ENCODE results near the gene VPS41.

Gene VPS41

DNA sequence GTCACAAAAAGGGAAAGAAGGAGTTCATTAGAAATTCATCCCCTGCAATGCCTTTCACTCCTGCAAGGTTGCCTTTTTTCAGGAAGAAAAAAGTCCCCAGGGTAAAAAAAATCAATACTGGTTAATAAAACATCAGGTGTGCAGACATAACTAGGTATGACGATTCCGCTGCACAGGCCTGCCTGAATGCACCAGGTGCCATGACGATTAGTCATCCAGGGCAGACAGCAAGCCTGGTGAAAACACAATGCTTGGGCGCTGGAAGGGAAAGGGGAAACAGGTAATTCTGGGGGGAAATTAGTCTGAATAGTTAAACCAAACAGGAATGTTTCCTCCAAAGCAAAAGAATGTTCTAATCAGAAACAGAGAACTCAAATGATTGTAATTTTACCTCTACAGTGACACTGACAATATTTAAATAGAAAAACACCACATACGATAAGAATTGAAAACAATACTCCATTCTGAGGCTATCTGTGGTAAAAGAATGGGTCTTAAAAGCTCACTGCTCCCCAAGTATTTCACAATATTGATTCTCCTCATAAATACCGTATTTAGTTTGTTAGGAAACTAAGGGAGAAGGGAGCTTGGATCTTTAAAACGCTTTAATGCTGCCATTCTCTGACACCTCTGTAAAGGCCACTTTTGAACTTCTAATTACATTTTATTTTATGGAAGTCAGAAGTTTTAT is 45.2 kb downstream of the VPS41 start:
- Histone ChIP-seq H3K18ac (ENCODE audit: low read length) (no peak overlapping the region), H3K23ac (ENCODE audit: low read depth, low read length, poor library complexity) (no peak overlapping the region), H3K36me3 (replicated peaks in 1 of 2; ENCODE audit: control insufficient read depth in 2 of 2, insufficient read depth in 2 of 2, low read length in 2 of 2) (peaks cover 5 to 45% of the 10 kb centered on the region in 2 donors), H3K4me2 (ENCODE audit: insufficient read depth, low read length, poor library complexity, severe bottlenecking) (no peak overlapping the region), H2AK5ac (ENCODE audit: low read depth, low read length) (no peak overlapping the region), H2AFZ (ENCODE audit: low read length) (no peak overlapping the region), H2BK120ac (ENCODE audit: low read depth, low read length) (no peak overlapping the region), H2BK15ac (ENCODE audit: low read length) (no peak overlapping the region), H3K4me3 (ENCODE audit: low read length in 2 of 2) (no peak overlapping the region), H3K27ac (replicated peaks; ENCODE audit: low read length) (no peak overlapping the region), H3K9ac (ENCODE audit: low read depth, low read length, poor library complexity) (no peak overlapping the region), H3K27me3 (ENCODE audit: control insufficient read depth in 3 of 3, insufficient read depth in 3 of 3, low read depth in 1 of 3, low read length in 3 of 3) (no peaks in the 10 kb centered on the region), H3K4me1 (ENCODE audit: control insufficient read depth in 2 of 2, insufficient read depth in 1 of 2, low read depth in 1 of 2, low read length in 2 of 2) (peaks cover 2 to 16% of the 10 kb centered on the region in 2 donors), H2BK5ac (ENCODE audit: low read length) (no peak overlapping the region), H3K4ac (ENCODE audit: low read length) (no peak overlapping the region), H3K79me1 (ENCODE audit: low read depth, low read length) (no peaks in the 10 kb centered on the region), H2BK12ac (ENCODE audit: low read length) (no peak overlapping the region), H4K8ac (ENCODE audit: low read depth, low read length) (no peak overlapping the region), H4K91ac (ENCODE audit: low read depth, low read length, poor library complexity) (no peak overlapping the region), H3K9me3 (replicated peaks in 1 of 2; ENCODE audit: control insufficient read depth in 2 of 2, insufficient read depth in 1 of 2, low read depth in 1 of 2, low read length in 2 of 2) (peaks cover 0 to 1% of the 10 kb centered on the region in 2 donors), H3K14ac (ENCODE audit: low read length) (no peak overlapping the region)
- DNase-seq (ENCODE audit: low spot score) = no peak
- no CpG with 5 or more reads among the region's 7 CpGs for WGBS, 2 donors (ENCODE audit: extremely low coverage in 2 of 2, insufficient read length in 2 of 2, insufficient replicate concordance in 1 of 2)

DNA sequence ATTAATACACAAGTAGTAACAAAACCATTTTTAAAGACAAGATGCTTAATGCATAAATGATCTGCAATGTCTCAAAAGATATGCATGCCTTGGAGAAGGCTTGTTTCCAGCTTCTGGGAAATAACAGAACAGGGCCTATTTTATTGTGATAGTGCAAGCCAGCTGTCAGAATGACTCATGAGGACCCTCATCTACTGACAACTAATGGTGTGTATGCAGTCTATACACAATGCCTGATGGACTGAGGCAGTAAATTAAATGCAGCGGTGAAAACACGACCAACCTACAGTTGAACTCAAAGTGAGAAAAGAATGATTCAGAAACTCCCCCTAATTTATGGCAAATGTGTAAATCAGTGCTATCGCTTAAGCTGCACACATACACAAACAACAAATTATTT is 46.3 kb downstream of the VPS41 start:
- WGBS, 2 donors (ENCODE audit: extremely low coverage in 2 of 2, insufficient read length in 2 of 2, insufficient replicate concordance in 1 of 2) = no CpG with 5 or more reads among the region's 3 CpGs
- Histone ChIP-seq H3K18ac (ENCODE audit: low read length) (no peak overlapping the region), H3K14ac (ENCODE audit: low read length) (no peak overlapping the region), H4K91ac (ENCODE audit: low read depth, low read length, poor library complexity) (no peak overlapping the region), H3K4ac (ENCODE audit: low read length) (no peak overlapping the region), H2AK5ac (ENCODE audit: low read depth, low read length) (no peak overlapping the region), H2BK120ac (ENCODE audit: low read depth, low read length) (no peak overlapping the region), H4K8ac (ENCODE audit: low read depth, low read length) (no peak overlapping the region), H2BK15ac (ENCODE audit: low read length) (no peak overlapping the region), H2BK5ac (ENCODE audit: low read length) (no peak overlapping the region), H3K79me1 (ENCODE audit: low read depth, low read length) (no peaks in the 10 kb centered on the region), H3K9me3 (replicated peaks in 1 of 2; ENCODE audit: control insufficient read depth in 2 of 2, insufficient read depth in 1 of 2, low read depth in 1 of 2, low read length in 2 of 2) (no peaks in the 10 kb centered on the region), H3K27me3 (ENCODE audit: control insufficient read depth in 3 of 3, insufficient read depth in 3 of 3, low read depth in 1 of 3, low read length in 3 of 3) (no peaks in the 10 kb centered on the region), H3K4me1 (ENCODE audit: control insufficient read depth in 2 of 2, insufficient read depth in 1 of 2, low read depth in 1 of 2, low read length in 2 of 2) (peaks cover 2 to 16% of the 10 kb centered on the region in 2 donors), H3K27ac (replicated peaks; ENCODE audit: low read length) (no peak overlapping the region), H2BK12ac (ENCODE audit: low read length) (no peak overlapping the region), H2AFZ (ENCODE audit: low read length) (no peak overlapping the region), H3K4me3 (ENCODE audit: low read length in 2 of 2) (no peak overlapping the region), H3K9ac (ENCODE audit: low read depth, low read length, poor library complexity) (no peak overlapping the region), H3K23ac (ENCODE audit: low read depth, low read length, poor library complexity) (no peak overlapping the region), H3K4me2 (ENCODE audit: insufficient read depth, low read length, poor library complexity, severe bottlenecking) (no peak overlapping the region), H3K36me3 (replicated peaks in 1 of 2; ENCODE audit: control insufficient read depth in 2 of 2, insufficient read depth in 2 of 2, low read length in 2 of 2) (peaks cover 0 to 34% of the 10 kb centered on the region in 2 donors)
- DNase-seq (ENCODE audit: low spot score) = no peak

DNA sequence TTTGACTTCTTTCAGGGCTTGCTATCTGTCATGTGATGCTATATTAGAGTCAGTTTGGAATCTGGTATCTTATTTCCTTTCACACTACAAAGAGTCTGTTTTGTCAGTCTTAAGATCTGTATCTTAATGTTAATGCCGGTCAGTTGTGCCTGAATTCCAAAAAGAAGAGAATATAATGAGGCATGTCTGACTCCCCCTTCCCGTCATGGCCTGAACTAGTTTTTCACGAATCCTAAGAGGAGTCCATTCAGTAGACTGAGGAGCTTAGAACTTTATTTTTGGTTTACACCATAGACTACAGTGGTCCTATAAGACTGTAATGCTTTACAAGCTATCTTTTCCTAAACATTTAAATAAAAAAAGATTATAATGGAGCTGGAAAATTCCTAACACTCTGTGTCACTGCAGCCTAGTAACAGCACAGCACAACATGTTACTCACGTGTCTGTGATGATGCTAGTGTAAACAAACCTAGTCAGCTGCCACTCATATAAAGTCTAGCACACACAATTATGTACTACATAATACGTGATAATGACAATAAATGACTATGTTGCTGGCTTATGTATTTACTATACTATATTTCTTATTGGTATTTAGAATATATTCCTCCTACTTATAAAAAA is 50.6 kb downstream of the VPS41 start:
- no peak overlapping the region for H4K8ac ChIP-seq (ENCODE audit: low read depth, low read length)
- no peak overlapping the region for H3K4ac ChIP-seq (ENCODE audit: low read length)
- no peaks in the 10 kb centered on the region for H3K9me3 ChIP-seq (replicated peaks in 1 of 2; ENCODE audit: control insufficient read depth in 2 of 2, insufficient read depth in 1 of 2, low read depth in 1 of 2, low read length in 2 of 2)
- H3K27ac ChIP-seq (replicated peaks; ENCODE audit: low read length) = no peak overlapping the region
- no peak overlapping the region for H4K91ac ChIP-seq (ENCODE audit: low read depth, low read length, poor library complexity)
- peaks cover 0 to 13% of the 10 kb centered on the region in 2 donors for H3K36me3 ChIP-seq (replicated peaks in 1 of 2; ENCODE audit: control insufficient read depth in 2 of 2, insufficient read depth in 2 of 2, low read length in 2 of 2)
- no peak overlapping the region for H3K4me2 ChIP-seq (ENCODE audit: insufficient read depth, low read length, poor library complexity, severe bottlenecking)
- H2AK5ac ChIP-seq (ENCODE audit: low read depth, low read length) = no peak overlapping the region
- no peak overlapping the region for H2BK12ac ChIP-seq (ENCODE audit: low read length)
- no peak overlapping the region for H3K4me3 ChIP-seq (ENCODE audit: low read length in 2 of 2)
- H2BK120ac ChIP-seq (ENCODE audit: low read depth, low read length) = no peak overlapping the region
- no peak overlapping the region for H3K14ac ChIP-seq (ENCODE audit: low read length)
- no peak overlapping the region for H3K9ac ChIP-seq (ENCODE audit: low read depth, low read length, poor library complexity)
- no CpG with 5 or more reads among the region's 5 CpGs for WGBS, 2 donors (ENCODE audit: extremely low coverage in 2 of 2, insufficient read length in 2 of 2, insufficient replicate concordance in 1 of 2)
- no peak overlapping the region for H2AFZ ChIP-seq (ENCODE audit: low read length)
- no peak overlapping the region for H3K23ac ChIP-seq (ENCODE audit: low read depth, low read length, poor library complexity)
- no peaks in the 10 kb centered on the region for H3K79me1 ChIP-seq (ENCODE audit: low read depth, low read length)
- no peak overlapping the region for H3K18ac ChIP-seq (ENCODE audit: low read length)
- no peak overlapping the region for H2BK15ac ChIP-seq (ENCODE audit: low read length)
- peaks cover 0 to 10% of the 10 kb centered on the region in 2 donors for H3K4me1 ChIP-seq (ENCODE audit: control insufficient read depth in 2 of 2, insufficient read depth in 1 of 2, low read depth in 1 of 2, low read length in 2 of 2)
- H3K27me3 ChIP-seq (ENCODE audit: control insufficient read depth in 3 of 3, insufficient read depth in 3 of 3, low read depth in 1 of 3, low read length in 3 of 3) = no peaks in the 10 kb centered on the region
- DNase-seq (ENCODE audit: low spot score) = no peak
- no peak overlapping the region for H2BK5ac ChIP-seq (ENCODE audit: low read length)

DNA sequence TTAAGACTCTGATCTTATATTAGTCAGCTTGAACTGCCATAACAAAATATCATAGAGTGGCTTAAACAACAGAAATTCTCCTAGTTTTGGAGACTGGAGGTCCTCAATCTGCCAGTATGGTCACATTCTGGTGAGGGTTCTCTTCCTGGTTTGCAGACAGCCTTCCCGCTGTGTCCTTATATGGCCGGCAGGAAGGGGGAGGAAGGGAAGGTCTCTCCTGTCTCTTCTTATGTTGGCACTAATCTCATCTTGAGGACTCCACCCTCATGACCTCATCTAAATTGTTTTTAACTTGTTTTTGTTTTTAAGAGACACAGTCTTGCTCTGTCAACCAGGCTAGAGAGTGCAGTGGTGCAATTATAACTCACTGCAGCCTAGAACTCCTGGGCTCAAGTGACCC is 53.1 kb downstream of the VPS41 start:
- Histone ChIP-seq H3K36me3 (replicated peaks in 1 of 2; ENCODE audit: control insufficient read depth in 2 of 2, insufficient read depth in 2 of 2, low read length in 2 of 2) (peaks cover 0 to 4% of the 10 kb centered on the region in 2 donors), H3K4ac (ENCODE audit: low read length) (no peak overlapping the region), H3K4me3 (ENCODE audit: low read length in 2 of 2) (no peak overlapping the region), H2BK15ac (ENCODE audit: low read length) (no peak overlapping the region), H3K14ac (ENCODE audit: low read length) (no peak overlapping the region), H3K23ac (ENCODE audit: low read depth, low read length, poor library complexity) (no peak overlapping the region), H3K27ac (replicated peaks; ENCODE audit: low read length) (no peak overlapping the region), H4K91ac (ENCODE audit: low read depth, low read length, poor library complexity) (no peak overlapping the region), H3K18ac (ENCODE audit: low read length) (no peak overlapping the region), H2BK5ac (ENCODE audit: low read length) (no peak overlapping the region), H4K8ac (ENCODE audit: low read depth, low read length) (no peak overlapping the region), H3K9me3 (replicated peaks in 1 of 2; ENCODE audit: control insufficient read depth in 2 of 2, insufficient read depth in 1 of 2, low read depth in 1 of 2, low read length in 2 of 2) (peaks cover 0 to 7% of the 10 kb centered on the region in 2 donors), H3K4me2 (ENCODE audit: insufficient read depth, low read length, poor library complexity, severe bottlenecking) (no peak overlapping the region), H3K9ac (ENCODE audit: low read depth, low read length, poor library complexity) (no peak overlapping the region), H3K79me1 (ENCODE audit: low read depth, low read length) (no peaks in the 10 kb centered on the region), H2BK12ac (ENCODE audit: low read length) (no peak overlapping the region), H2AK5ac (ENCODE audit: low read depth, low read length) (no peak overlapping the region), H3K4me1 (ENCODE audit: control insufficient read depth in 2 of 2, insufficient read depth in 1 of 2, low read depth in 1 of 2, low read length in 2 of 2) (no peaks in the 10 kb centered on the region), H3K27me3 (ENCODE audit: control insufficient read depth in 3 of 3, insufficient read depth in 3 of 3, low read depth in 1 of 3, low read length in 3 of 3) (no peaks in the 10 kb centered on the region), H2BK120ac (ENCODE audit: low read depth, low read length) (no peak overlapping the region), H2AFZ (ENCODE audit: low read length) (no peak overlapping the region)
- no peak for DNase-seq (ENCODE audit: low spot score)
- no CpG with 5 or more reads among the region's 2 CpGs for WGBS, 2 donors (ENCODE audit: extremely low coverage in 2 of 2, insufficient read length in 2 of 2, insufficient replicate concordance in 1 of 2)

Measured in neuronal stem cell (in vitro differentiated cells).